Neuron (in vitro differentiated cells): ENCODE data around the gene SLC29A3.

ENCODE experiments used
- H2AFZ ChIP-seq: one replicate; pipeline ENCODE4 v1.6.1; 2013; ENCODE audit warnings: low read depth, mild to moderate bottlenecking, inconsistent platforms, low read length, moderate library complexity
- H3K27me3 ChIP-seq: one replicate; pipeline ENCODE4 v1.6.1; 2013; ENCODE audit warnings: low read length; ENCODE audit not compliant: insufficient read depth
- H3K36me3 ChIP-seq: one replicate; pipeline ENCODE4 v1.6.1; 2013; ENCODE audit warnings: low read length; ENCODE audit not compliant: insufficient read depth
- H3K4me1 ChIP-seq: one replicate; pipeline ENCODE4 v1.6.1; 2013; ENCODE audit warnings: low read length; ENCODE audit not compliant: insufficient read depth
- H3K4me3 ChIP-seq: 2 replicates; pipeline ENCODE4 v1.5.1; 2013; ENCODE audit warnings: mild to moderate bottlenecking, low read length, moderate library complexity
- H3K9me3 ChIP-seq: one replicate; pipeline ENCODE4 v1.6.1; 2013; ENCODE audit warnings: low read length

Gene SLC29A3

GRCh38 chr10:71312220-71312619, 6.8 kb upstream of the SLC29A3 start:
- no peak overlapping the region for H2AFZ ChIP-seq
- peaks cover 10% of the 10 kb centered on the region for H3K27me3 ChIP-seq
- H3K4me1 ChIP-seq: no peaks in the 10 kb centered on the region
- no peaks in the 10 kb centered on the region for H3K9me3 ChIP-seq
- H3K36me3 ChIP-seq: no peaks in the 10 kb centered on the region
- H3K4me3 ChIP-seq: no peak overlapping the region

GRCh38 chr10:71312811-71313789, 6.0 kb upstream of the SLC29A3 start:
- Histone ChIP-seq H2AFZ (no peak overlapping the region), H3K4me1 (no peaks in the 10 kb centered on the region), H3K36me3 (no peaks in the 10 kb centered on the region), H3K9me3 (no peaks in the 10 kb centered on the region), H3K4me3 (no peak overlapping the region), H3K27me3 (peaks cover 10% of the 10 kb centered on the region)

- Histone ChIP-seq H2AFZ (no peak overlapping the region), H3K4me1 (no peaks in the 10 kb centered on the region), H3K4me3 (no peak overlapping the region), H3K36me3 (no peaks in the 10 kb centered on the region), H3K27me3 (peaks cover 10% of the 10 kb centered on the region), H3K9me3 (no peaks in the 10 kb centered on the region)
Measured at GRCh38 chr10:71314028-71314693, 4.9 kb upstream of the SLC29A3 start.

GRCh38 chr10:71314694-71315225, 4.3 kb upstream of the SLC29A3 start:
- H3K27me3 ChIP-seq: peaks cover 10% of the 10 kb centered on the region
- no peak overlapping the region for H2AFZ ChIP-seq
- H3K4me3 ChIP-seq: no peak overlapping the region
- H3K4me1 ChIP-seq: peaks cover 2% of the 10 kb centered on the region
- H3K9me3 ChIP-seq: no peaks in the 10 kb centered on the region
- no peaks in the 10 kb centered on the region for H3K36me3 ChIP-seq

GRCh38 chr10:71316056-71316785, 2.8 kb upstream of the SLC29A3 start:
- Histone ChIP-seq H2AFZ (no peak overlapping the region), H3K36me3 (no peaks in the 10 kb centered on the region), H3K4me3 (no peak overlapping the region), H3K27me3 (peaks cover 8% of the 10 kb centered on the region), H3K9me3 (no peaks in the 10 kb centered on the region), H3K4me1 (peaks cover 5% of the 10 kb centered on the region)

GRCh38 chr10:71316786-71317160, 2.3 kb upstream of the SLC29A3 start:
- Histone ChIP-seq H3K36me3 (no peaks in the 10 kb centered on the region), H3K4me1 (peaks cover 5% of the 10 kb centered on the region), H3K9me3 (no peaks in the 10 kb centered on the region), H2AFZ (no peak overlapping the region), H3K4me3 (no peak overlapping the region), H3K27me3 (peaks cover 8% of the 10 kb centered on the region)

GRCh38 chr10:71317739-71318138, 1.3 kb upstream of the SLC29A3 start:
- no peak overlapping the region for H3K4me3 ChIP-seq
- no peaks in the 10 kb centered on the region for H3K9me3 ChIP-seq
- H2AFZ ChIP-seq: no peak overlapping the region
- no peaks in the 10 kb centered on the region for H3K36me3 ChIP-seq
- H3K4me1 ChIP-seq: peaks cover 5% of the 10 kb centered on the region
- H3K27me3 ChIP-seq: peaks cover 8% of the 10 kb centered on the region

- Histone ChIP-seq H3K4me1 (peaks cover 5% of the 10 kb centered on the region), H3K4me3 (peak overlapping the region; percentile 77), H2AFZ (peak overlapping the region; percentile 99), H3K9me3 (no peaks in the 10 kb centered on the region), H3K27me3 (peaks cover 8% of the 10 kb centered on the region), H3K36me3 (peaks cover 9% of the 10 kb centered on the region)
Measured at GRCh38 chr10:71319800-71320392, 837 bp downstream of the SLC29A3 start.

- Histone ChIP-seq H3K4me1 (peaks cover 5% of the 10 kb centered on the region), H3K9me3 (no peaks in the 10 kb centered on the region)
Measured at GRCh38 chr10:71320592-71320991, 1.5 kb downstream of the SLC29A3 start.

GRCh38 chr10:71321386-71321785, 2.3 kb downstream of the SLC29A3 start:
- Histone ChIP-seq H3K4me3 (no peak overlapping the region), H2AFZ (no peak overlapping the region), H3K27me3 (no peaks in the 10 kb centered on the region)

More at GRCh38 chr10:71320592-71320991, 1.5 kb downstream of the SLC29A3 start:
- Histone ChIP-seq H3K36me3 (peaks cover 13% of the 10 kb centered on the region), H3K27me3 (peaks cover 7% of the 10 kb centered on the region), H2AFZ (no peak overlapping the region), H3K4me3 (no peak overlapping the region)

GRCh38 chr10:71323407-71323806, 4.3 kb downstream of the SLC29A3 start:
- Histone ChIP-seq H3K27me3 (no peaks in the 10 kb centered on the region), H3K9me3 (no peaks in the 10 kb centered on the region), H3K4me1 (peaks cover 5% of the 10 kb centered on the region), H3K36me3 (peaks cover 13% of the 10 kb centered on the region), H3K4me3 (no peak overlapping the region), H2AFZ (no peak overlapping the region)

More at GRCh38 chr10:71321386-71321785, 2.3 kb downstream of the SLC29A3 start:
- peaks cover 13% of the 10 kb centered on the region for H3K36me3 ChIP-seq
- H3K4me1 ChIP-seq: peaks cover 5% of the 10 kb centered on the region
- H3K9me3 ChIP-seq: no peaks in the 10 kb centered on the region

GRCh38 chr10:71324743-71325142, 5.7 kb downstream of the SLC29A3 start:
- no peaks in the 10 kb centered on the region for H3K27me3 ChIP-seq
- H3K4me1 ChIP-seq: peaks cover 3% of the 10 kb centered on the region
- H3K9me3 ChIP-seq: no peaks in the 10 kb centered on the region
- H2AFZ ChIP-seq: no peak overlapping the region
- H3K36me3 ChIP-seq: peaks cover 13% of the 10 kb centered on the region
- no peak overlapping the region for H3K4me3 ChIP-seq
